ENCODE measurements around the gene C1QTNF7.

DNA sequence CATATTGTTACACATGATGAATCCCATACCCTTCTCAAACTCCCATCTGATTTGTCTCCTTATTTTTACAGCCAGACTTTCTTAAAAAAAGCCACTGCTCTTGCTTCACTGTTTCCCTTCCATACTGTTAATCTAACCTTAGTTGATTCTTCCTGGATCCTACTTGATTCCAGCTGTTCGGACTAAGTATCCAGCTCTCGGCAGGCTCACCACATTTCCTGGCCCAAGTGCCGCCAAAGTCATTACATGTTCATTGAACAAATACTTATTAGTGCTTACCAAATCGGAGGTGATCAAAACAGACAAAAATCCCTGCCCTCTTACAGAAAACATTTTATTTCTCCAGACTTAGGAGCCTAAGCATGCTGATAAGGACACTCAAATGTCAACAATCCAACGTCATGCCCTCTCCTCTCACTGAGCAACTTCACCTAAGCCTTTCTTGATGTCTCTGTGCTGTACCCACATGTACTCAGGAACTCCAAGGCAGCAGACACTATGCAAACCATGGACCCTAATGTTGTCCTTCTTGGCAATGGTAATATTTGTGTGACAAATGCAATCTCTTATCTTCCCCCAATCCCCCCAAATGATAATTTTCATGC is 45.1 kb upstream of the C1QTNF7 start:
- TF ChIP-seq NFIC (IDR thresholded peaks at IDR 0.05) (no peak), EP300 (IDR thresholded peaks at IDR 0.05; ENCODE audit: borderline replicate concordance) (no peak)

Data from Ishikawa (cell line).